Tibial nerve (tissue), 4 donors: ENCODE measurements around the gene ATP8A1. TPM values are rescaled to one million over a fixed set of nuclear protein-coding genes. Genes with fewer than 3 reads are reported as not detected.

Source experiments
- DNase-seq, 2 donors: peaks; one replicate each; pipeline ENCODE4 v3.0.0-alpha.2; 2019; ENCODE audit warnings: low spot score in 2 of 2
- H3K27ac ChIP-seq, 4 donors: fragments of 200-600 bp; sonication (generic) in 3 of 4; one replicate each; pipeline ENCODE4 v1.5.1; 2017 to 2019; ENCODE audit warnings: mild to moderate bottlenecking in 1 of 4
- H3K27me3 ChIP-seq, 2 donors: fragments of 200-600 bp; sonication (generic) in 1 of 2; one replicate each; pipeline versions ENCODE4 v1.5.1 to v1.6.0; 2017 to 2019
- H3K36me3 ChIP-seq, 3 donors: fragments of 200-600 bp; sonication (generic); one replicate each; pipeline ENCODE4 v1.5.1; 2018 to 2019
- H3K4me1 ChIP-seq, 4 donors: fragments of 200-600 bp; sonication (generic) in 3 of 4; one replicate each; pipeline ENCODE4 v1.5.1; 2017 to 2019
- H3K4me3 ChIP-seq, 4 donors: fragments of 200-600 bp; sonication (generic) in 3 of 4; one replicate each; pipeline ENCODE4 v1.5.1; 2017 to 2019; ENCODE audit warnings: mild to moderate bottlenecking in 1 of 4, moderate library complexity in 1 of 4
- H3K9me3 ChIP-seq, 4 donors: fragments of 200-600 bp; sonication (generic) in 3 of 4; one replicate each; pipeline ENCODE4 v1.5.1; 2017 to 2019
- CTCF ChIP-seq, 5 experiments: fragments of 200-600 bp in 3 of 5; fragments of 450-650 bp in 2 of 5; sonication (generic) in 3 of 5; IDR thresholded peaks; one replicate each; pipeline ENCODE4 v1.5.1; 2016 to 2019; ENCODE audit warnings: antibody characterized with exemption in 5 of 5, mild to moderate bottlenecking in 3 of 5, moderate library complexity in 2 of 5
- EP300 ChIP-seq, 2 donors: sonication (generic); formaldehyde crosslinking; IDR thresholded peaks; one replicate each; pipeline ENCODE4 v1.6.1; 2017; ENCODE audit warnings: antibody characterized with exemption in 2 of 2, mild to moderate bottlenecking in 1 of 2
- POLR2A ChIP-seq, 2 donors: fragments of 450-650 bp; IDR thresholded peaks; one replicate each; pipeline ENCODE4 v1.6.1; 2017; ENCODE audit warnings: antibody characterized with exemption in 2 of 2, mild to moderate bottlenecking in 2 of 2, moderate library complexity in 2 of 2
- WGBS, 2 donors: methylation state at CpG; one replicate each; pipeline ENCODE4 v1.1.5; 2018; 5-methylcytosine and 5-hydroxymethylcytosine counted together
- total RNA-seq, 4 donors: library from RNA; depleted of rRNA; stranded (reverse); fragments of >200 nt; gene quantifications; one replicate each; pipeline ENCODE4 v1.1.0, GENCODE V29; 2016

ATP8A1 gene
- total RNA-seq, 4 donors from 2014 or later, result 57.9 to 79.7 (median 64.9) TPM

- 0 to 3% methylated on average over 7 to 37 of the region's 52 CpGs for WGBS, 2 donors
- peak overlapping the region; percentile 48 to 80 (median 57) for H3K27ac ChIP-seq
- TF ChIP-seq POLR2A (IDR thresholded peaks at IDR 0.05) (no peak), CTCF (IDR thresholded peaks at IDR 0.05) (no peak), EP300 (IDR thresholded peaks at IDR 0.05) (no peak)
- H3K4me3 ChIP-seq, result peak overlapping the region; percentile 40 to 70 (median 63)
- peaks cover 0 to 31% (median 18%) of the 10 kb centered on the region in 4 donors for H3K4me1 ChIP-seq
- H3K9me3 ChIP-seq, result no peaks in the 10 kb centered on the region
- peaks cover 0 to 52% of the 10 kb centered on the region in 2 donors for H3K27me3 ChIP-seq
- no peak for DNase-seq
- no peaks in the 10 kb centered on the region for H3K36me3 ChIP-seq
Observed at GRCh38 chr4:42397635-42398170, 259.2 kb downstream of the ATP8A1 start.

DNA sequence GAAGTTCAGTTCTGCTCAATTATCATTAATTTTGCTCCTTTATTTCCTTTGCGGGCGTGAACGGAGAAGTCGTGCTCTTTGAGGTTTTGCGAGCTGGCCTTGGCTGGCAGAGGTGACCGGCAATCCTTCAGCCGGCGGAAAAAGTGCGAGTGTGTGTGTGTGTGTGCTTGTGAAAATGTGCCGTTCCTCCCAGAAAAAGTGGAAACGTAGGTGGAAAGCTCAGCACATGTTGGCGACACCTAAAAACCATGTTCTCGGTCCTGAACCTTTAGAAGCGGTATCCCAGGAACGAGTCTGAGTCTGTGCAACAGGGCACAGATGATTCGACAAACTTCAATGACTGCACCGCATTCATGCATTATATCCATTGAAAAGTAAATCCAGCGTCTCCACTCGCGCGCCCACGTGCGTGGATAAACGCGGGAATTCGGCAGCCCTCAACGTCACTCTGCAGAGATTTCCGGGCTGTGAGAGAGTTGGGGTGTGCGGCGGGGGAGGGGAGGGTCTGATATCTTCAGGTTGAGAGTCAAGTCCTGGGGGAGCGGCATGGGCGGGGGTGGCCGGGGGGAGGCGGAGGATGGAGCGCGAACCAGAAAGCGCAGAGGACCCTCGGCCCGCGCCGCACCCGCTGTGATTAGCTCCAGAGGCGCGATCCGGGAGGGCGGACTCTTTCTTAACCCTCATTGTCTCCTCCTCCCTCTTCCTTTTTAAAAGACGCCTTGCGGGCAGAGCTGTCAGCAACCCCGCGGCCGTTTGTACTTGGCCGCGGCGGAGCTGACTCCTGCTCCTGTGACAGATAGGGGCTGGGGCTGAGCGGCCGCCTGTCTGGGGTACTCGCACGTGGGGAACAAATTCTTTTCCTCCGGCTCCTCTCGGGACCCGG, 259.9 kb downstream of the ATP8A1 start, which contains the start of gene SHISA3:
Gene SHISA3, plus strand, starts transcription at position 737 of the 883 bp plus-strand sequence. CDS start 569 bp downstream, outside the sequence.
- no peaks in the 10 kb centered on the region for H3K9me3 ChIP-seq
- DNase-seq, result peak in 1 of 2 donors; percentile 19
- TF ChIP-seq EP300 (IDR thresholded peaks at IDR 0.05) (no peak), CTCF (IDR thresholded peaks at IDR 0.05) (no peak), POLR2A (IDR thresholded peaks at IDR 0.05) (no peak)
- H3K4me1 ChIP-seq, result peaks cover 0 to 31% (median 18%) of the 10 kb centered on the region in 4 donors
- H3K4me3 ChIP-seq, result peak within 1 kb of the TSS; percentile 40 to 70 (median 63)
- H3K27me3 ChIP-seq, result peaks cover 0 to 52% of the 10 kb centered on the region in 2 donors
- 9% methylated on average over 49 to 54 of the region's 61 CpGs for WGBS, 2 donors
- H3K36me3 ChIP-seq, result no peaks in the 10 kb centered on the region
- H3K27ac ChIP-seq, result peak within 1 kb of the TSS; percentile 48 to 80 (median 57)

- Histone ChIP-seq H3K9me3 (no peaks in the 10 kb centered on the region), H3K27me3 (peaks cover 0 to 50% of the 10 kb centered on the region in 2 donors), H3K4me3 (peak overlapping the region in 3 of 4 donors; percentile 57 to 70 (median 69)), H3K27ac (no peak overlapping the region), H3K36me3 (no peaks in the 10 kb centered on the region), H3K4me1 (peaks cover 0 to 31% (median 18%) of the 10 kb centered on the region in 4 donors)
- no peak for DNase-seq
- no peak for TF ChIP-seq CTCF (IDR thresholded peaks at IDR 0.05)
- TF ChIP-seq POLR2A (IDR thresholded peaks at IDR 0.05), result no peak
- TF ChIP-seq EP300 (IDR thresholded peaks at IDR 0.05), result no peak
- 47 to 60% methylated on average over 17 of the region's 17 CpGs for WGBS, 2 donors
Observed at GRCh38 chr4:42396361-42396751, 260.5 kb downstream of the ATP8A1 start.

GRCh38 chr4:42395595-42395994, 261.3 kb downstream of the ATP8A1 start:
- WGBS, 2 donors, result 90 to 96% methylated on average over 1 of the region's 1 CpG
- Histone ChIP-seq H3K27ac (no peak overlapping the region), H3K36me3 (no peaks in the 10 kb centered on the region), H3K4me1 (peaks cover 0 to 31% (median 18%) of the 10 kb centered on the region in 4 donors), H3K27me3 (peaks cover 0 to 46% of the 10 kb centered on the region in 2 donors), H3K4me3 (no peak overlapping the region), H3K9me3 (no peaks in the 10 kb centered on the region)
- no peak for TF ChIP-seq CTCF (IDR thresholded peaks at IDR 0.05)
- no peak for TF ChIP-seq EP300 (IDR thresholded peaks at IDR 0.05)
- TF ChIP-seq POLR2A (IDR thresholded peaks at IDR 0.05), result no peak
- DNase-seq, result no peak

GRCh38 chr4:42392436-42392835, 264.5 kb downstream of the ATP8A1 start:
- Histone ChIP-seq H3K9me3 (no peaks in the 10 kb centered on the region), H3K4me3 (no peak overlapping the region), H3K27me3 (peaks cover 0 to 24% of the 10 kb centered on the region in 2 donors), H3K4me1 (peaks cover 0 to 12% (median 7%) of the 10 kb centered on the region in 4 donors), H3K27ac (no peak overlapping the region), H3K36me3 (no peaks in the 10 kb centered on the region)
- no peak for DNase-seq
- no peak for TF ChIP-seq CTCF (IDR thresholded peaks at IDR 0.05)
- 91 to 96% methylated on average over 4 of the region's 4 CpGs for WGBS, 2 donors
